GM12801 (cell line): Measurements from ENCODE around the gene CDH13.

Source experiments
- CTCF ChIP-seq: IDR thresholded peaks from one replicate; pipeline ENCODE4 v1.5.1; 2011; ENCODE audit warnings: control low read depth; ENCODE audit not compliant: insufficient read length; ENCODE audit errors: extremely low read depth

Gene CDH13

GRCh38 chr16:83804366-83804765 lies 1177.6 kb downstream of the CDH13 start:
- no peak for TF ChIP-seq CTCF

- no peak for TF ChIP-seq CTCF
Measured at GRCh38 chr16:83806036-83806435, 1179.3 kb downstream of the CDH13 start.

GRCh38 chr16:83806731-83807130 lies 1180.0 kb downstream of the CDH13 start:
- no peak for TF ChIP-seq CTCF

- no peak for TF ChIP-seq CTCF
Measured at GRCh38 chr16:83807327-83807709, 1180.5 kb downstream of the CDH13 start.

- no peak for TF ChIP-seq CTCF
Measured at GRCh38 chr16:83807710-83808572, 1181.2 kb downstream of the CDH13 start, which contains the start of gene HSBP1. Gene HSBP1, plus strand, starts transcription at chr16:83807978. Its CDS starts 99 bp downstream, at chr16:83808077.

GRCh38 chr16:83808573-83809014 lies 1181.8 kb downstream of the CDH13 start:
- no peak for TF ChIP-seq CTCF

- TF ChIP-seq CTCF: no peak
Measured at GRCh38 chr16:83809092-83809491, 1182.3 kb downstream of the CDH13 start.
